Stimulated activated memory B cell treated with anti-CD40 and anti-IgM and Interleukin-4, amounts not matched to agents 10 μg/mL and 1 μg/mL and 100 μg/mL, for 72 hours (primary cell): ENCODE measurements around the gene MAPKAP1.

Source experiments
- ATAC-seq: fragments of 150-1000 bp; cut with Tn5 transposase; 2 replicates; pipeline ENCODE4 v1.10.0; 2021
- H3K27ac Mint-ChIP-seq: one replicate; pipeline ENCODE4 v1.8.0; 2022; ENCODE audit warnings: mild to moderate bottlenecking, mixed read lengths
- H3K27me3 Mint-ChIP-seq: one replicate; pipeline ENCODE4 v1.8.0; 2022; ENCODE audit warnings: mixed read lengths
- H3K36me3 Mint-ChIP-seq: one replicate; pipeline ENCODE4 v1.8.0; 2022; ENCODE audit warnings: mixed read lengths
- H3K4me1 Mint-ChIP-seq: one replicate; pipeline ENCODE4 v1.8.0; 2022; ENCODE audit warnings: mixed read lengths
- H3K4me3 Mint-ChIP-seq: one replicate; pipeline ENCODE4 v1.8.0; 2022; ENCODE audit warnings: mild to moderate bottlenecking, moderate library complexity, mixed read lengths
- H3K9me3 Mint-ChIP-seq: one replicate; pipeline ENCODE4 v1.8.0; 2022; ENCODE audit warnings: mixed read lengths

Gene MAPKAP1

GRCh38 chr9:125486576-125486975 lies 220.4 kb downstream of the MAPKAP1 start:
- H3K27ac Mint-ChIP-seq, result no peak overlapping the region
- peaks cover 39% of the 10 kb centered on the region for H3K36me3 Mint-ChIP-seq
- H3K4me1 Mint-ChIP-seq, result no peaks in the 10 kb centered on the region
- H3K27me3 Mint-ChIP-seq, result no peaks in the 10 kb centered on the region
- no peak for ATAC-seq
- no peaks in the 10 kb centered on the region for H3K9me3 Mint-ChIP-seq
- no peak overlapping the region for H3K4me3 Mint-ChIP-seq

- peaks cover 43% of the 10 kb centered on the region for H3K36me3 Mint-ChIP-seq
- no peaks in the 10 kb centered on the region for H3K9me3 Mint-ChIP-seq
- H3K4me3 Mint-ChIP-seq, result no peak overlapping the region
- H3K27me3 Mint-ChIP-seq, result no peaks in the 10 kb centered on the region
- no peak overlapping the region for H3K27ac Mint-ChIP-seq
- no peaks in the 10 kb centered on the region for H3K4me1 Mint-ChIP-seq
- no peak for ATAC-seq
Observed at GRCh38 chr9:125486152-125486508, 220.9 kb downstream of the MAPKAP1 start.

GRCh38 chr9:125485471-125486151 lies 221.4 kb downstream of the MAPKAP1 start:
- H3K36me3 Mint-ChIP-seq, result peaks cover 44% of the 10 kb centered on the region
- no peak for ATAC-seq
- H3K4me3 Mint-ChIP-seq, result no peak overlapping the region
- H3K9me3 Mint-ChIP-seq, result no peaks in the 10 kb centered on the region
- no peaks in the 10 kb centered on the region for H3K4me1 Mint-ChIP-seq
- H3K27me3 Mint-ChIP-seq, result no peaks in the 10 kb centered on the region
- H3K27ac Mint-ChIP-seq, result no peak overlapping the region

- Mint-ChIP-seq H3K4me3 (no peak overlapping the region), H3K4me1 (no peaks in the 10 kb centered on the region), H3K36me3 (peaks cover 53% of the 10 kb centered on the region), H3K27ac (no peak overlapping the region), H3K9me3 (no peaks in the 10 kb centered on the region), H3K27me3 (no peaks in the 10 kb centered on the region)
- ATAC-seq, result no peak
Observed at GRCh38 chr9:125484350-125485282, 222.4 kb downstream of the MAPKAP1 start.

- Mint-ChIP-seq H3K4me3 (no peak overlapping the region), H3K27ac (no peak overlapping the region), H3K27me3 (no peaks in the 10 kb centered on the region), H3K36me3 (peaks cover 51% of the 10 kb centered on the region), H3K4me1 (no peaks in the 10 kb centered on the region), H3K9me3 (no peaks in the 10 kb centered on the region)
- no peak for ATAC-seq
Observed at GRCh38 chr9:125483697-125484096, 223.3 kb downstream of the MAPKAP1 start.

GRCh38 chr9:125479846-125480615 lies 227.0 kb downstream of the MAPKAP1 start:
- no peaks in the 10 kb centered on the region for H3K9me3 Mint-ChIP-seq
- no peak overlapping the region for H3K27ac Mint-ChIP-seq
- H3K4me1 Mint-ChIP-seq, result no peaks in the 10 kb centered on the region
- no peak for ATAC-seq
- peaks cover 81% of the 10 kb centered on the region for H3K36me3 Mint-ChIP-seq
- H3K4me3 Mint-ChIP-seq, result no peak overlapping the region
- H3K27me3 Mint-ChIP-seq, result no peaks in the 10 kb centered on the region

GRCh38 chr9:125477089-125477544 lies 229.9 kb downstream of the MAPKAP1 start:
- no peaks in the 10 kb centered on the region for H3K4me1 Mint-ChIP-seq
- no peak for ATAC-seq

GRCh38 chr9:125476645-125477044 lies 230.4 kb downstream of the MAPKAP1 start:
- Mint-ChIP-seq H3K4me3 (no peak overlapping the region), H3K27me3 (no peaks in the 10 kb centered on the region), H3K36me3 (peaks cover 69% of the 10 kb centered on the region), H3K27ac (no peak overlapping the region), H3K4me1 (no peaks in the 10 kb centered on the region), H3K9me3 (no peaks in the 10 kb centered on the region)
- ATAC-seq, result no peak

More at GRCh38 chr9:125477089-125477544, 229.9 kb downstream of the MAPKAP1 start:
- H3K27me3 Mint-ChIP-seq, result no peaks in the 10 kb centered on the region
- no peak overlapping the region for H3K27ac Mint-ChIP-seq
- no peak overlapping the region for H3K4me3 Mint-ChIP-seq
- H3K9me3 Mint-ChIP-seq, result no peaks in the 10 kb centered on the region
- peaks cover 72% of the 10 kb centered on the region for H3K36me3 Mint-ChIP-seq

- Mint-ChIP-seq H3K36me3 (peaks cover 73% of the 10 kb centered on the region), H3K27me3 (no peaks in the 10 kb centered on the region), H3K27ac (no peak overlapping the region), H3K4me1 (no peaks in the 10 kb centered on the region), H3K4me3 (no peak overlapping the region), H3K9me3 (no peaks in the 10 kb centered on the region)
- no peak for ATAC-seq
Observed at GRCh38 chr9:125475385-125475784, 231.6 kb downstream of the MAPKAP1 start.

GRCh38 chr9:125472926-125473701 lies 233.9 kb downstream of the MAPKAP1 start:
- no peak for ATAC-seq
- H3K27ac Mint-ChIP-seq, result no peak overlapping the region
- H3K4me3 Mint-ChIP-seq, result no peak overlapping the region
- no peaks in the 10 kb centered on the region for H3K27me3 Mint-ChIP-seq
- no peaks in the 10 kb centered on the region for H3K9me3 Mint-ChIP-seq
- H3K36me3 Mint-ChIP-seq, result peaks cover 74% of the 10 kb centered on the region
- no peaks in the 10 kb centered on the region for H3K4me1 Mint-ChIP-seq

GRCh38 chr9:125472562-125472925 lies 234.5 kb downstream of the MAPKAP1 start:
- Mint-ChIP-seq H3K9me3 (no peaks in the 10 kb centered on the region), H3K4me3 (no peak overlapping the region), H3K27ac (no peak overlapping the region), H3K27me3 (no peaks in the 10 kb centered on the region), H3K4me1 (no peaks in the 10 kb centered on the region), H3K36me3 (peaks cover 68% of the 10 kb centered on the region)
- ATAC-seq, result no peak

- ATAC-seq, result no peak
- H3K27me3 Mint-ChIP-seq, result no peaks in the 10 kb centered on the region
- H3K36me3 Mint-ChIP-seq, result peaks cover 53% of the 10 kb centered on the region
- H3K4me1 Mint-ChIP-seq, result no peaks in the 10 kb centered on the region
- no peak overlapping the region for H3K27ac Mint-ChIP-seq
- no peak overlapping the region for H3K4me3 Mint-ChIP-seq
- H3K9me3 Mint-ChIP-seq, result no peaks in the 10 kb centered on the region
Observed at GRCh38 chr9:125470767-125471580, 236.0 kb downstream of the MAPKAP1 start.

GRCh38 chr9:125470189-125470588 lies 236.8 kb downstream of the MAPKAP1 start:
- Mint-ChIP-seq H3K4me3 (no peak overlapping the region), H3K27me3 (no peaks in the 10 kb centered on the region), H3K27ac (no peak overlapping the region), H3K9me3 (no peaks in the 10 kb centered on the region), H3K36me3 (peaks cover 48% of the 10 kb centered on the region), H3K4me1 (no peaks in the 10 kb centered on the region)
- ATAC-seq, result no peak

GRCh38 chr9:125468646-125469045 lies 238.4 kb downstream of the MAPKAP1 start:
- Mint-ChIP-seq H3K27ac (no peak overlapping the region), H3K27me3 (no peaks in the 10 kb centered on the region)

More at GRCh38 chr9:125468646-125469045, 238.4 kb downstream of the MAPKAP1 start:
- no peak for ATAC-seq
- no peak overlapping the region for H3K4me3 Mint-ChIP-seq
- no peaks in the 10 kb centered on the region for H3K4me1 Mint-ChIP-seq
- peaks cover 36% of the 10 kb centered on the region for H3K36me3 Mint-ChIP-seq
- no peaks in the 10 kb centered on the region for H3K9me3 Mint-ChIP-seq
